GM23248 (cell line): ENCODE results near the gene MXI1. TPM values are rescaled to one million over a fixed set of nuclear protein-coding genes. Genes with fewer than 3 reads are reported as not detected.

Experiments
- DNase-seq: peaks from one replicate; pipeline ENCODE4 v3.0.0-alpha.2; 2015
- H2AFZ ChIP-seq: fragments of 200-600 bp; sonication (generic); 2 replicates; pipeline ENCODE4 v1.6.1; 2016; ENCODE audit warnings: antibody characterized with exemption
- H3F3A ChIP-seq: fragments of 200-600 bp; sonication (generic); 2 replicates; pipeline ENCODE4 v1.6.1; 2016; ENCODE audit warnings: mild to moderate bottlenecking, antibody characterized with exemption, mixed run types; ENCODE audit not compliant: insufficient read depth
- H3K27ac ChIP-seq: fragments of 200-600 bp; sonication (generic); 2 replicates; pipeline ENCODE4 v1.5.1; 2016; ENCODE audit warnings: mild to moderate bottlenecking
- H3K27me3 ChIP-seq: fragments of 200-600 bp; sonication (generic); replicated peaks from 2 replicates; pipeline ENCODE4 v1.6.1; 2016; ENCODE audit warnings: mild to moderate bottlenecking; ENCODE audit not compliant: insufficient read depth
- H3K36me3 ChIP-seq: fragments of 200-600 bp; sonication (generic); 2 replicates; pipeline ENCODE4 v1.6.1; 2016; ENCODE audit warnings: low read depth, mild to moderate bottlenecking
- H3K4me1 ChIP-seq: fragments of 200-600 bp; sonication (generic); 2 replicates; pipeline ENCODE4 v1.6.1; 2016; ENCODE audit warnings: mild to moderate bottlenecking; ENCODE audit not compliant: insufficient read depth
- H3K4me2 ChIP-seq: fragments of 200-600 bp; sonication (generic); one replicate; pipeline ENCODE4 v1.6.1; 2016; ENCODE audit warnings: mild to moderate bottlenecking; ENCODE audit not compliant: unreplicated experiment
- H3K4me3 ChIP-seq: fragments of 200-600 bp; sonication (generic); 2 replicates; pipeline ENCODE4 v1.5.1; 2016; ENCODE audit warnings: mild to moderate bottlenecking
- H3K79me2 ChIP-seq: fragments of 200-600 bp; sonication (generic); 2 replicates; pipeline ENCODE4 v1.6.1; 2016; ENCODE audit warnings: mild to moderate bottlenecking; ENCODE audit not compliant: insufficient read depth
- H3K9ac ChIP-seq: fragments of 200-600 bp; sonication (generic); 2 replicates; pipeline ENCODE4 v1.6.1; 2016; ENCODE audit warnings: mild to moderate bottlenecking
- H3K9me2 ChIP-seq: fragments of 200-600 bp; sonication (generic); 2 replicates; pipeline ENCODE4 v1.6.1; 2016; ENCODE audit warnings: mixed run types, mild to moderate bottlenecking, moderate library complexity; ENCODE audit not compliant: insufficient read depth
- H3K9me3 ChIP-seq: fragments of 200-600 bp; sonication (generic); one replicate; pipeline ENCODE4 v1.6.1; 2017; ENCODE audit warnings: low read depth
- H4K20me1 ChIP-seq: fragments of 200-600 bp; sonication (generic); 2 replicates; pipeline ENCODE4 v1.6.0; 2016; ENCODE audit not compliant: insufficient read depth
- EZH2 ChIP-seq: fragments of 200-600 bp; sonication (generic); IDR thresholded peaks from 2 replicates; pipeline ENCODE4 v1.6.1; 2018; ENCODE audit warnings: antibody characterized with exemption, mild to moderate bottlenecking; ENCODE audit not compliant: insufficient read depth, poor library complexity, severe bottlenecking
- EZH2phosphoT487 ChIP-seq: fragments of 200-600 bp; sonication (generic); IDR thresholded peaks from 2 replicates; pipeline ENCODE4 v1.6.1; 2018; ENCODE audit warnings: antibody characterized with exemption, moderate library complexity, mild to moderate bottlenecking, low read depth; ENCODE audit not compliant: insufficient read depth
- WGBS, 2 experiments: methylation state at CpG; one replicate each; pipeline ENCODE4 v1.1.6; 2015 to 2017; ENCODE audit warnings: low lambda C conversion rate in 2 of 2, low coverage in 1 of 2; ENCODE audit errors: missing lambda C conversion rate in 2 of 2; 5-methylcytosine and 5-hydroxymethylcytosine counted together
- in situ Hi-C: fragments of 300-500 bp; cut with MboI; formaldehyde crosslinking; loops from 2 replicates; pipeline ENCODE4 v1.15.0; 2020
- polyA plus RNA-seq: library from polyadenylated mRNA; unstranded; fragments of >200 nt; fragmentation: Nextera tagmentation; extraction: Ambion mirVana; gene quantifications from 2 replicates; pipeline ENCODE4 v1.2.1, GENCODE V29; 2016
- total RNA-seq: library from RNA; depleted of rRNA; stranded (reverse); fragments of >200 nt; shearing (Covaris generic); gene quantifications from 2 replicates; pipeline ENCODE4 v1.2.3, GENCODE V29; 2014

Gene MXI1
- total and polyA plus RNA-seq, 2 experiments from 2014 or later, result 17.6 to 25.7 TPM

DNA sequence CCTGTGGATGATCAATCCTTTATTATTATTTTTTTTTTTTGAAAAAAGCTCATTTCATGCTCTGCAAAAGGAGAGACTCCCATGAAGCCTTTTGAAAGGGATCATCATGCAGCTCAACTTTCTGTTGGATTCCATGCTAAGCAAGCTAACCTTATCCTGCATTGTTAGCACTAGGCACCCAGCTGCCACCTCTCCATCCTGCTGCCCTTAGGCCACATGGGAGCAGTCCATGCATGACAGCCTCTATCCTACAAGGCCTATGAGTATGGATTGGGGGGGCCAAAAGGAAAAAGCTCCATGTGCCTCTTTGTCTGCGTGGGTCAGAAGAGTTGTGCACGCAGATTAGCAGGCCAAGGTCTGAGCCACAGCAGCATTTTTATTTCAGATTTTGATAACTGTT, 78.1 kb downstream of the MXI1 start:
- in situ Hi-C loops, result no loop called here
- H3K9me3 ChIP-seq, result no peaks in the 10 kb centered on the region

DNA sequence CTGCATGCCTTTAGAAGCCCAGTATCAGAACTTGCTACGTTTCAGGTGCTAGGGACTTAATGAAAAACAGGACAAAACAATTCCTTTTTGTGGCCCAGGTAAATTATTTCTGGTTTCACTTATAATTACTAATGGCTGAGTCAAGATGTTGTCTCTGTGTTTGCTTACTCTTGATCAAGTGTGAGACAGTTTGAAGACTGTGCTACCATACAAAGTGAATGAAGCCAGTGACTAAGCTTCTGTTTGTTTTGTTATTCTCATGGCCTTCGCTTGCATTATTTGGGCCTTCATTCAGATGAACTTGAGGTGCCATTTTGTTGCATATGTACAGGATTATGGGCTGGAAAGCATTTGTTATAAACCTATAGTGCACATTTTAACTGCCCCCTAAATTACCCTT, 79.4 kb downstream of the MXI1 start:
- Histone ChIP-seq H3K4me3 (no peak overlapping the region), H3K9me3 (no peaks in the 10 kb centered on the region), H3F3A (peaks cover 10% of the 10 kb centered on the region; the same call in 1 of the 2 replicates), H3K27me3 (no peaks in the 10 kb centered on the region), H3K9me2 (no peaks in the 10 kb centered on the region), H3K4me1 (no peaks in the 10 kb centered on the region), H3K9ac (no peak overlapping the region), H3K27ac (no peak overlapping the region), H3K36me3 (peaks cover 28% of the 10 kb centered on the region), H3K79me2 (no peaks in the 10 kb centered on the region), H3K4me2 (no peak overlapping the region), H2AFZ (no peak overlapping the region), H4K20me1 (no peaks in the 10 kb centered on the region)
- TF ChIP-seq EZH2phosphoT487 (no peak), EZH2 (no peak)
- WGBS, 2 experiments, result 95 to 99% methylated on average over 2 of the region's 2 CpGs
- no peak for DNase-seq
- in situ Hi-C loops, result no loop called here

More for the DNA sequence above, 78.1 kb downstream of the MXI1 start:
- WGBS, 2 experiments, result 95 to 100% methylated on average over 2 of the region's 2 CpGs
- Histone ChIP-seq H3K4me3 (no peak overlapping the region), H3F3A (peaks cover 9% of the 10 kb centered on the region; the same call in 1 of the 2 replicates), H3K79me2 (no peaks in the 10 kb centered on the region), H3K9ac (no peak overlapping the region), H3K27ac (no peak overlapping the region), H3K27me3 (no peaks in the 10 kb centered on the region), H3K4me2 (no peak overlapping the region), H3K4me1 (no peaks in the 10 kb centered on the region), H2AFZ (no peak overlapping the region), H3K36me3 (peaks cover 21% of the 10 kb centered on the region), H3K9me2 (no peaks in the 10 kb centered on the region), H4K20me1 (no peaks in the 10 kb centered on the region)
- TF ChIP-seq EZH2phosphoT487, result no peak
- TF ChIP-seq EZH2, result no peak
- no peak for DNase-seq

DNA sequence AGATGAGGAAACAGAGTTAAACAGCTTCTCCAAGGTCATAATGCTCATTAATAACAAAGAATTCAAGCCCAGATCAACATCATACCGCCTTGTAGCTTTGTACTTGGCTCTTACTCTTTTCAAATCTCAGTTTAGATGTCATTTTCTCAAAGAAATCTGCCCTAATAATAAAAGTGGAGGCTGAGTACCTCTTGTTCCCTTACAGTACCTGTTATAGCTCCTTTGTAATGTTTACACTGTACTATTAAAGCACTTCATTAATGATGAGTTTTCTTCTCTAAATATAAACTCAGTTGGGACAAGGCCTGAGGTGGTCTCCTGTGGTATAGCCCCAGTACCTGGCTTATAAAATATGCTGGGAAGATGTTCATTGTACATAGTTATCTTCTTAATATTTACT, 89.6 kb downstream of the MXI1 start:
- H3K4me2 ChIP-seq, result no peak overlapping the region
- H3K27me3 ChIP-seq, result no peaks in the 10 kb centered on the region
- H3K36me3 ChIP-seq, result peaks cover 95% of the 10 kb centered on the region
- TF ChIP-seq EZH2, result no peak
- no peak for TF ChIP-seq EZH2phosphoT487
- H2AFZ ChIP-seq, result no peak overlapping the region
- H3K9ac ChIP-seq, result no peak overlapping the region
- no peaks in the 10 kb centered on the region for H3K9me3 ChIP-seq
- no peak overlapping the region for H3K4me3 ChIP-seq
- 98 to 100% methylated on average over 1 of the region's 1 CpG for WGBS, 2 experiments
- no peak overlapping the region for H3K27ac ChIP-seq
- in situ Hi-C loops, result no loop called here
- H3F3A ChIP-seq, result peaks cover 33% of the 10 kb centered on the region
- H3K79me2 ChIP-seq, result peaks cover 61% of the 10 kb centered on the region
- H4K20me1 ChIP-seq, result no peaks in the 10 kb centered on the region; the same call in 1 of the 2 replicates
- no peaks in the 10 kb centered on the region for H3K9me2 ChIP-seq
- DNase-seq, result no peak
- peaks cover 36% of the 10 kb centered on the region for H3K4me1 ChIP-seq

DNA sequence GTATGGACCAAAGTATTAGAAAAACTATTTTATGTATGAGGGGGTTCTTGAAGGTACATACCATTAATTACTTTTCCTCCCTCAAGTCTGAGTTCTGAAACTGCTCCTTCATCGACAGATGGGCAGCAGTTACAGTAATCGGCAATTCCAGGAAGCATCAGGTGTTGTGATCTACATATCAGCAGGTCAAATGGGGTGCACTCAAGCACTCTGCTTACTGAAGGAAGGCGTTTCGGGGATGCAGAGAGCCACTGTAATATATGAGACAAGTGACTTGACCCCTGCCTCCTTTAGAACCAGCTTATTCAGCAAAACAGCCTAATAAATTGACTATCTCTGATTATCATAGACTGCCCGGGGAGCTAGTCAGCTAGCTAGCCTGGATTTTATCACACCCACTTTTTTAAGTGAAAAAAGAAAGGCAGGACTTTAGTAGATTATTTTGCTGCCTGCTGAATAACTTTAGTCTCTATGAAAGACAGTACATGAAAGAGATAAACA, 93.1 kb downstream of the MXI1 start:
- Histone ChIP-seq H3K4me2 (peak overlapping the region; percentile 9), H3K4me3 (no peak overlapping the region), H3F3A (peaks cover 12% of the 10 kb centered on the region), H3K79me2 (peaks cover 88% of the 10 kb centered on the region), H3K4me1 (peaks cover 51% of the 10 kb centered on the region), H3K27me3 (no peaks in the 10 kb centered on the region), H3K9me3 (no peaks in the 10 kb centered on the region), H2AFZ (no peak overlapping the region), H3K9me2 (no peaks in the 10 kb centered on the region), H4K20me1 (no peaks in the 10 kb centered on the region; the same call in none of the 2 replicates), H3K9ac (peak overlapping the region; percentile 1; the same call in 1 of the 2 replicates), H3K36me3 (peaks cover 74% of the 10 kb centered on the region), H3K27ac (no peak overlapping the region)
- no peak for DNase-seq
- in situ Hi-C loops, result loop anchor here (25.0 kb wide), 1 partner anchor 587 kb away; no protein-coding TSS in a partner anchor
- TF ChIP-seq EZH2, result no peak
- no peak for TF ChIP-seq EZH2phosphoT487
- WGBS, 2 experiments, result 46 to 53% methylated on average over 5 of the region's 5 CpGs

DNA sequence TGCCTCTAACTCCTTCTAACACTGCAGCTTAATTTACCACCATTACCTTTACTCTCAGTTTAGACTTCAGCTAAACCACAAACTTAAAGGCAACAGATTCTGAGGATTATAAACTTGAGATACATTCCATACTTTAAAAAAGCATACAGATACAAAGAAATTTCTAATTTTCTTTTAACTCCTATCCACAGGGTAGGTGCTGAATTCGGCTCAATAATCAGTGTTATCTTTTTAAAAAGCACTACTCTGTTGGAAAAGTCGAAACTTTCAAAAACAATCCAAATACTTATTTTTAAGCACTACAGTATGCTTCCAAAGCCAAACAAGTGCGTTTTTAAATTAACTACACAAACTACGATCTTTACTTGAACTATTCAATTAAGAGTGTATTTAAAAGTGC, 96.3 kb downstream of the MXI1 start:
- H3K36me3 ChIP-seq, result peaks cover 46% of the 10 kb centered on the region
- H3K27ac ChIP-seq, result no peak overlapping the region
- no peaks in the 10 kb centered on the region; the same call in none of the 2 replicates for H4K20me1 ChIP-seq
- H3K4me1 ChIP-seq, result peaks cover 56% of the 10 kb centered on the region
- no peaks in the 10 kb centered on the region for H3K9me3 ChIP-seq
- in situ Hi-C loops, result loop anchor here (25.0 kb wide), 1 partner anchor 584 kb away; no protein-coding TSS in a partner anchor
- no peaks in the 10 kb centered on the region for H3K9me2 ChIP-seq
- WGBS, 2 experiments, result 10 to 13% methylated on average over 4 of the region's 4 CpGs
- 0 out of 2 replicates have a peak overlapping the region, but pooled peaks have one; percentile 68 for H2AFZ ChIP-seq
- peak overlapping the region; percentile 90 for H3K4me3 ChIP-seq
- peaks cover 60% of the 10 kb centered on the region for H3K79me2 ChIP-seq
- DNase-seq, result peak; percentile 37
- H3F3A ChIP-seq, result peaks cover 7% of the 10 kb centered on the region
- H3K4me2 ChIP-seq, result peak overlapping the region; percentile 96
- peak overlapping the region; percentile 93 for H3K9ac ChIP-seq
- no peaks in the 10 kb centered on the region for H3K27me3 ChIP-seq
- TF ChIP-seq EZH2phosphoT487, result no peak
- TF ChIP-seq EZH2, result no peak
